K562 (cell line): ENCODE results near the gene TNFSF15. TPM values are rescaled to one million over a fixed set of nuclear protein-coding genes. Genes with fewer than 3 reads are reported as not detected.

Source experiments
- BACH1 ChIP-seq: fragments of 200-800 bp; sonication (Bioruptor generic); IDR thresholded peaks from 2 replicates; pipeline ENCODE4 v1.6.1; 2016; ENCODE audit warnings: missing genetic modification characterization, missing compliant biosample characterization
- NBN ChIP-seq: fragments of 450-650 bp; IDR thresholded peaks from 2 replicates; pipeline ENCODE4 v1.6.1; 2016; ENCODE audit warnings: low read depth, mild to moderate bottlenecking
- PHF21A ChIP-seq: fragments of 450-650 bp; IDR thresholded peaks from 2 replicates; pipeline ENCODE4 v1.6.1; 2017; ENCODE audit warnings: low read depth, borderline replicate concordance
- RBM22 ChIP-seq: fragments of 200-400 bp; formaldehyde crosslinking; IDR thresholded peaks from 2 replicates; pipeline ENCODE4 v1.6.1; 2018; ENCODE audit warnings: low read length, low read depth; ENCODE audit not compliant: poor library complexity, severe bottlenecking
- ZBTB8A ChIP-seq: fragments of 450-650 bp; IDR thresholded peaks from 2 replicates; pipeline ENCODE4 v1.6.1; 2018; ENCODE audit warnings: mild to moderate bottlenecking, moderate library complexity; ENCODE audit not compliant: partially characterized antibody
- polyA plus RNA-seq, 8 experiments: library from polyadenylated mRNA; depleted of rRNA in 4 of 8; stranded (reverse) in 5 of 8; unstranded in 3 of 8; fragments of >200 nt; fragmentation: Nextera tagmentation in 2 of 8; fragmentation: Illumina TruSeq in 1 of 8; extraction: Ambion mirVana in 2 of 8; extraction: Trizol in 1 of 8; gene quantifications; 2 replicates each; pipeline versions ENCODE4 v1.2.1 to v1.2.3, GENCODE V29; 2011 to 2014; ENCODE audit warnings: inconsistent platforms in 1 of 8, missing spikeins in 1 of 8
- total RNA-seq, 7 experiments: library from RNA; depleted of rRNA in 6 of 7; stranded (reverse); fragments of >200 nt in 6 of 7; fragmentation: Illumina TruSeq in 2 of 7; extraction: Trizol in 2 of 7; gene quantifications; 2 replicates each; pipeline versions ENCODE4 v1.2.1 to v1.2.3, GENCODE V29; 2011 to 2021; ENCODE audit warnings: low replicate concordance in 1 of 7
- TF ChIP-seq, protein P1 (sequence below): fragments of 250-450 bp; sonication (Bioruptor Pico); IDR thresholded peaks from 2 replicates; pipeline ENCODE4 v1.5.0; 2022; ENCODE audit warnings: mild to moderate bottlenecking
- TF ChIP-seq, protein P2 (sequence below), 2 experiments: fragments of 450-650 bp in 1 of 2; sonication (generic) in 1 of 2; formaldehyde crosslinking in 1 of 2; IDR thresholded peaks; 2 replicates each; pipeline versions ENCODE4 v1.7.1 to v1.9.0; 2016 to 2022; ENCODE audit warnings: inconsistent platforms in 1 of 2, mild to moderate bottlenecking in 1 of 2, missing genetic modification reagents in 1 of 2
- TF ChIP-seq, protein P3 (sequence below): fragments of 250-450 bp; sonication (Bioruptor Pico); IDR thresholded peaks from 2 replicates; pipeline ENCODE4 v1.5.0; 2020; ENCODE audit warnings: mild to moderate bottlenecking, borderline replicate concordance

The TNFSF15 gene
- total and polyA plus RNA-seq, 9 of the 15 experiments (the other 6 are each of a cell fraction or from before 2014, with no cell fraction given): not detected

DNA sequence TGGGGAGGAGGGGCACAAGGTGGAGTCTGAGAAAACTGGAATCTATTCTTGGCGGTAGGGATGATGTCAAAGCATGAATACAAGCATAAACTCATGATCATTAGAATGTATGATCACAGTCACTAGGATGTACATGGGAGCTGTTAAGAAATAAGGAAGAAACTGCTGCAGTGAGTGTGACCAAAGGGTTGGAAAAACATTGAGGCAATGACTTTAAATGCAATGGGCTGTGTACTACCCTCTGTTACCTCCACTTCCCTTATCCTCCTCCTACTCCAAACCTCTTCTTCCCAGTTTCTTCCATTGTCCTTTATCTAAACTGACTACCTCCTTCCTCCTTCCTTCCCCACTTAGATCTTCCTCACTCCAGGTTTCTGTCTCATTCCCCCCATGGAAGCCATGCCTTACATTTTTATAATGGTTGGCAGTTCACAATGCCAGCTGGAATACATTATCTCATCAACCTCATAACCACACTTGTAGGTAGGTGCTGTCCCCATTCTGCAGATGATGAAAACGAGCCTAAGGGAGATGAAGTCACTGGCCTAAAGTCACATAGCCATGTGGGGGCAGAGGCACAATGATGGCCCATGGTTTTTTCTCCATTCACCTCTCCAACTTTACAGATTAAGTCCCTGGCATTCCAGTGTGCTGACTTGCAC is 21.9 kb upstream of the TNFSF15 start (continued):
- TF ChIP-seq, protein P1, sequence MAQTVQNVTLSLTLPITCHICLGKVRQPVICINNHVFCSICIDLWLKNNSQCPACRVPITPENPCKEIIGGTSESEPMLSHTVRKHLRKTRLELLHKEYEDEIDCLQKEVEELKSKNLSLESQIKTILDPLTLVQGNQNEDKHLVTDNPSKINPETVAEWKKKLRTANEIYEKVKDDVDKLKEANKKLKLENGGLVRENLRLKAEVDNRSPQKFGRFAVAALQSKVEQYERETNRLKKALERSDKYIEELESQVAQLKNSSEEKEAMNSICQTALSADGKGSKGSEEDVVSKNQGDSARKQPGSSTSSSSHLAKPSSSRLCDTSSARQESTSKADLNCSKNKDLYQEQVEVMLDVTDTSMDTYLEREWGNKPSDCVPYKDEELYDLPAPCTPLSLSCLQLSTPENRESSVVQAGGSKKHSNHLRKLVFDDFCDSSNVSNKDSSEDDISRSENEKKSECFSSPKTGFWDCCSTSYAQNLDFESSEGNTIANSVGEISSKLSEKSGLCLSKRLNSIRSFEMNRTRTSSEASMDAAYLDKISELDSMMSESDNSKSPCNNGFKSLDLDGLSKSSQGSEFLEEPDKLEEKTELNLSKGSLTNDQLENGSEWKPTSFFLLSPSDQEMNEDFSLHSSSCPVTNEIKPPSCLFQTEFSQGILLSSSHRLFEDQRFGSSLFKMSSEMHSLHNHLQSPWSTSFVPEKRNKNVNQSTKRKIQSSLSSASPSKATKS (CRISPR knock-in tag): no peak
- no peak for TF ChIP-seq ZBTB8A
- TF ChIP-seq, protein P2, sequence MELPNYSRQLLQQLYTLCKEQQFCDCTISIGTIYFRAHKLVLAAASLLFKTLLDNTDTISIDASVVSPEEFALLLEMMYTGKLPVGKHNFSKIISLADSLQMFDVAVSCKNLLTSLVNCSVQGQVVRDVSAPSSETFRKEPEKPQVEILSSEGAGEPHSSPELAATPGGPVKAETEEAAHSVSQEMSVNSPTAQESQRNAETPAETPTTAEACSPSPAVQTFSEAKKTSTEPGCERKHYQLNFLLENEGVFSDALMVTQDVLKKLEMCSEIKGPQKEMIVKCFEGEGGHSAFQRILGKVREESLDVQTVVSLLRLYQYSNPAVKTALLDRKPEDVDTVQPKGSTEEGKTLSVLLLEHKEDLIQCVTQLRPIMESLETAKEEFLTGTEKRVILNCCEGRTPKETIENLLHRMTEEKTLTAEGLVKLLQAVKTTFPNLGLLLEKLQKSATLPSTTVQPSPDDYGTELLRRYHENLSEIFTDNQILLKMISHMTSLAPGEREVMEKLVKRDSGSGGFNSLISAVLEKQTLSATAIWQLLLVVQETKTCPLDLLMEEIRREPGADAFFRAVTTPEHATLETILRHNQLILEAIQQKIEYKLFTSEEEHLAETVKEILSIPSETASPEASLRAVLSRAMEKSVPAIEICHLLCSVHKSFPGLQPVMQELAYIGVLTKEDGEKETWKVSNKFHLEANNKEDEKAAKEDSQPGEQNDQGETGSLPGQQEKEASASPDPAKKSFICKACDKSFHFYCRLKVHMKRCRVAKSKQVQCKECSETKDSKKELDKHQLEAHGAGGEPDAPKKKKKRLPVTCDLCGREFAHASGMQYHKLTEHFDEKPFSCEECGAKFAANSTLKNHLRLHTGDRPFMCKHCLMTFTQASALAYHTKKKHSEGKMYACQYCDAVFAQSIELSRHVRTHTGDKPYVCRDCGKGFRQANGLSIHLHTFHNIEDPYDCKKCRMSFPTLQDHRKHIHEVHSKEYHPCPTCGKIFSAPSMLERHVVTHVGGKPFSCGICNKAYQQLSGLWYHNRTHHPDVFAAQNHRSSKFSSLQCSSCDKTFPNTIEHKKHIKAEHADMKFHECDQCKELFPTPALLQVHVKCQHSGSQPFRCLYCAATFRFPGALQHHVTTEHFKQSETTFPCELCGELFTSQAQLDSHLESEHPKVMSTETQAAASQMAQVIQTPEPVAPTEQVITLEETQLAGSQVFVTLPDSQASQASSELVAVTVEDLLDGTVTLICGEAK (IDR thresholded peaks at IDR 0.05): no peak
- TF ChIP-seq, protein P2 (CRISPR knock-in tag; IDR thresholded peaks at IDR 0.05): no peak
- TF ChIP-seq BACH1 (tag): no peak
- no peak for TF ChIP-seq RBM22
- TF ChIP-seq PHF21A: no peak
- no peak for TF ChIP-seq NBN
- TF ChIP-seq, protein P3, sequence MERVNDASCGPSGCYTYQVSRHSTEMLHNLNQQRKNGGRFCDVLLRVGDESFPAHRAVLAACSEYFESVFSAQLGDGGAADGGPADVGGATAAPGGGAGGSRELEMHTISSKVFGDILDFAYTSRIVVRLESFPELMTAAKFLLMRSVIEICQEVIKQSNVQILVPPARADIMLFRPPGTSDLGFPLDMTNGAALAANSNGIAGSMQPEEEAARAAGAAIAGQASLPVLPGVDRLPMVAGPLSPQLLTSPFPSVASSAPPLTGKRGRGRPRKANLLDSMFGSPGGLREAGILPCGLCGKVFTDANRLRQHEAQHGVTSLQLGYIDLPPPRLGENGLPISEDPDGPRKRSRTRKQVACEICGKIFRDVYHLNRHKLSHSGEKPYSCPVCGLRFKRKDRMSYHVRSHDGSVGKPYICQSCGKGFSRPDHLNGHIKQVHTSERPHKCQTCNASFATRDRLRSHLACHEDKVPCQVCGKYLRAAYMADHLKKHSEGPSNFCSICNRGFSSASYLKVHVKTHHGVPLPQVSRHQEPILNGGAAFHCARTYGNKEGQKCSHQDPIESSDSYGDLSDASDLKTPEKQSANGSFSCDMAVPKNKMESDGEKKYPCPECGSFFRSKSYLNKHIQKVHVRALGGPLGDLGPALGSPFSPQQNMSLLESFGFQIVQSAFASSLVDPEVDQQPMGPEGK: no peak
- TF ChIP-seq, all 486 proteins: peak for 0
